ENCODE measurements around the gene LDLRAD4. TPM values are rescaled to one million over a fixed set of nuclear protein-coding genes. Genes with fewer than 3 reads are reported as not detected.

The LDLRAD4 gene
- total RNA-seq, 1 experiment from 2014 or later, result not detected

GRCh38 chr18:13198701-13199100, 19.9 kb upstream of the LDLRAD4 start:
- intact Hi-C loops (cut with micrococcal nuclease), result no loop called here
- Histone ChIP-seq H3K9me2 (replicated peaks; ENCODE audit: low read length) (no peaks in the 10 kb centered on the region), H3K9ac (ENCODE audit: low read length) (no peak overlapping the region), H2AFZ (ENCODE audit: low read length) (no peak overlapping the region), H3F3A (ENCODE audit: low read length, unreplicated experiment) (no peaks in the 10 kb centered on the region), H4K20me1 (ENCODE audit: low read length) (no peaks in the 10 kb centered on the region), H3K4me3 (ENCODE audit: low read length) (no peak overlapping the region), H3K27ac (ENCODE audit: low read length) (no peak overlapping the region), H3K36me3 (ENCODE audit: low read depth, low read length) (no peaks in the 10 kb centered on the region), H3K9me3 (ENCODE audit: low read length) (peaks cover 9% of the 10 kb centered on the region; the same call in 1 of the 2 replicates), H3K4me2 (ENCODE audit: low read length) (no peak overlapping the region), H3K4me1 (ENCODE audit: insufficient read depth, low read length) (no peaks in the 10 kb centered on the region), H3K27me3 (ENCODE audit: low read length) (peaks cover 37% of the 10 kb centered on the region), H3K79me2 (ENCODE audit: low read length) (no peaks in the 10 kb centered on the region)
- no TSS peak for BruUV-seq (replicated peaks)
- CTCF ChIA-PET, result no interaction called here
- TF ChIP-seq EZH2phosphoT487 (IDR thresholded peaks at IDR 0.05; ENCODE audit: borderline replicate concordance, low read length), result no peak
- no peak for TF ChIP-seq EZH2 (IDR thresholded peaks at IDR 0.05; ENCODE audit: low read length, unreplicated experiment)
- TF ChIP-seq CTCF (conservative IDR thresholded peaks at IDR 0.05; ENCODE audit: low read depth, low read length), result no peak
- POLR2A ChIA-PET (ENCODE audit: unreplicated experiment), result no interaction called here
- ATAC-seq (no peak), DNase-seq (no peak)

GRCh38 chr18:13199169-13199568, 19.4 kb upstream of the LDLRAD4 start:
- H3K27me3 ChIP-seq (ENCODE audit: low read length), result peaks cover 36% of the 10 kb centered on the region
- no peak for DNase-seq
- no peak overlapping the region for H2AFZ ChIP-seq (ENCODE audit: low read length)
- no peaks in the 10 kb centered on the region for H3K79me2 ChIP-seq (ENCODE audit: low read length)
- intact Hi-C loops (cut with micrococcal nuclease), result no loop called here
- no peaks in the 10 kb centered on the region for H3K4me1 ChIP-seq (ENCODE audit: insufficient read depth, low read length)
- H3K36me3 ChIP-seq (ENCODE audit: low read depth, low read length), result no peaks in the 10 kb centered on the region
- H3K4me2 ChIP-seq (ENCODE audit: low read length), result no peak overlapping the region
- ChIA-PET CTCF (no interaction called here), POLR2A (ENCODE audit: unreplicated experiment) (no interaction called here)
- TF ChIP-seq EZH2phosphoT487 (IDR thresholded peaks at IDR 0.05; ENCODE audit: borderline replicate concordance, low read length), result no peak
- TF ChIP-seq CTCF (conservative IDR thresholded peaks at IDR 0.05; ENCODE audit: low read depth, low read length), result no peak
- TF ChIP-seq EZH2 (IDR thresholded peaks at IDR 0.05; ENCODE audit: low read length, unreplicated experiment), result no peak
- peaks cover 9% of the 10 kb centered on the region; the same call in 1 of the 2 replicates for H3K9me3 ChIP-seq (ENCODE audit: low read length)
- no peak for ATAC-seq
- H3F3A ChIP-seq (ENCODE audit: low read length, unreplicated experiment), result no peaks in the 10 kb centered on the region
- no peak overlapping the region for H3K4me3 ChIP-seq (ENCODE audit: low read length)
- H4K20me1 ChIP-seq (ENCODE audit: low read length), result no peaks in the 10 kb centered on the region
- BruUV-seq (replicated peaks), result no TSS peak
- no peak overlapping the region for H3K27ac ChIP-seq (ENCODE audit: low read length)
- no peak overlapping the region for H3K9ac ChIP-seq (ENCODE audit: low read length)
- H3K9me2 ChIP-seq (replicated peaks; ENCODE audit: low read length), result no peaks in the 10 kb centered on the region

GRCh38 chr18:13201292-13201691, 17.3 kb upstream of the LDLRAD4 start:
- Histone ChIP-seq H3K9ac (ENCODE audit: low read length) (no peak overlapping the region), H3K79me2 (ENCODE audit: low read length) (no peaks in the 10 kb centered on the region), H3K9me2 (replicated peaks; ENCODE audit: low read length) (no peaks in the 10 kb centered on the region), H3F3A (ENCODE audit: low read length, unreplicated experiment) (no peaks in the 10 kb centered on the region), H3K4me2 (ENCODE audit: low read length) (no peak overlapping the region), H3K27ac (ENCODE audit: low read length) (no peak overlapping the region), H4K20me1 (ENCODE audit: low read length) (no peaks in the 10 kb centered on the region), H3K4me1 (ENCODE audit: insufficient read depth, low read length) (no peaks in the 10 kb centered on the region), H3K4me3 (ENCODE audit: low read length) (no peak overlapping the region), H3K27me3 (ENCODE audit: low read length) (peaks cover 47% of the 10 kb centered on the region), H3K9me3 (ENCODE audit: low read length) (peaks cover 9% of the 10 kb centered on the region; the same call in 1 of the 2 replicates), H2AFZ (ENCODE audit: low read length) (no peak overlapping the region), H3K36me3 (ENCODE audit: low read depth, low read length) (no peaks in the 10 kb centered on the region)
- DNase-seq, result no peak
- ChIA-PET POLR2A (ENCODE audit: unreplicated experiment) (no interaction called here), CTCF (no interaction called here)
- no peak for ATAC-seq
- BruUV-seq (replicated peaks), result no TSS peak
- TF ChIP-seq EZH2phosphoT487 (IDR thresholded peaks at IDR 0.05; ENCODE audit: borderline replicate concordance, low read length) (no peak), EZH2 (IDR thresholded peaks at IDR 0.05; ENCODE audit: low read length, unreplicated experiment) (no peak), CTCF (conservative IDR thresholded peaks at IDR 0.05; ENCODE audit: low read depth, low read length) (no peak)
- intact Hi-C loops (cut with micrococcal nuclease), result no loop called here
